Measurements from ENCODE around the gene NDFIP2.
"Not testable (repeated sequence)": the region's sequence is repeated elsewhere in the genome, so short reads cannot be mapped to it uniquely, and the experiment has no call there.

The NDFIP2 gene

DNA sequence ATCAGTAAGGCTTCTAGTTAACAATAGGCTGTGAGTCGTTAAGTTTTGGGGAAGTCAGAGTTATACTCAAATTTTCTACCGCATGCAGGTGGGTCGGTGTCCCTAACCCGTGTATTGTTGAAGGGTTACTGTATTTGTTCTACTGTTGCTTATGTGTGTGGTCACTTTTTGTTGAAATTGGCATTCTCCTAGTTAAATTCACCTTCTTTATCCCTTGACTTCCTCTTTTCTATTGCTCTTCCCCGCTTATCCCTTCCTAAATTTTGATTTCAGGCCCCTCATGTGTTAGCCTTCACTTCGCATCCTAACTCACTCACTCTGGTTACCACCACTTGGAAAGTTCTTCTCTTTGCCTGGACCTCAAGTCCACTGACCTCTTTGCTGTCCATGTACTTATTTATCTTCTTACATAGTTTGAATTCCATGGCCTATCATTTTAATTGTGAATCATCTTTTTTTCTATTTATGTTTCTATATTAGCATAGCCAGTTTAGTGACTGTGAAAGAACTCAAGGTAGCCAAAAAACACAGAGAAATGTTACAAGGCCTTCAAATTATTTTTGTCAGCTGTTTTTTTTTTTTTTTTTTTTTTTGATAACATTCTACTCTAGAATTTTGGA, 52.9 kb downstream of the NDFIP2 start:
- no peak for DNase-seq (ENCODE audit: low spot score)

DNA sequence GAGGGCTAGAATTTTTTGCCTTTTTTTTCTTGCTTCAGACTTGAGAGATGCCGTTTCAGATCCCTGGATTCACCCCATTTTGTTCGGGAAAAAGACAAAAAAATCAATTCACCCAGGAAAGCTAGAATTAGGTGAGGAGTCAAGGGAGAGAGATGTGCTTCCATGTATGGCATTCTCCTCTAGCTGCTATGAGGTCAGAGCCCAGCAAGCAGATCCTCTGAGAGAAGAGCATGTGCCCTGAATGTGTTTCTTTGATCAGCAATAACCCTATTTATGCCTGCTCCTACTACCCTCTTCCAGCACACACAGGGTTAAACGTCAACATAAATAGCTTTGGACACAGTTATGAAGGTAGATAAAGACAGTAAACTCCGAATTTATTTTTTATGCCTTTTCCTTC, 53.6 kb downstream of the NDFIP2 start:
- DNase-seq (ENCODE audit: low spot score), result no peak

DNA sequence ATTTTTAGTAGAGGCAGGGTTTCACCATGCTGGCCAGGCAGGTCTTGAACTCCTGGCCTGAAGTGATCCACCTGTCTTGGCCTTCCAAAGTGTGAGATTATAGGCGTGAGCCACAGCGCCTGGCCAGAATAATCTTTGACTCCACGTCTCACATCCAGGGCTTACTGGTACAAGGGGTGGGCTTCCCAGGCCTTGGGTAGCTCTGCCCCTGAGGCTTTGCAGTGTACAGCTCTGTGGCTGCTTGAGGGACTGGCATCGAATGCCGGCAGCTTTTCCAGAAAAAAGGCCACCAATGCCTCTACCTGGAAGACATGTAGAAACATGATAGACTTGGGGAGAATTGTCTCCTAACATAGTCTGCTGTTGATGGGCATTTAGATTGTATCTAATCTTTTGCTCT, 57.8 kb downstream of the NDFIP2 start:
- no peak for DNase-seq (ENCODE audit: low spot score)

DNA sequence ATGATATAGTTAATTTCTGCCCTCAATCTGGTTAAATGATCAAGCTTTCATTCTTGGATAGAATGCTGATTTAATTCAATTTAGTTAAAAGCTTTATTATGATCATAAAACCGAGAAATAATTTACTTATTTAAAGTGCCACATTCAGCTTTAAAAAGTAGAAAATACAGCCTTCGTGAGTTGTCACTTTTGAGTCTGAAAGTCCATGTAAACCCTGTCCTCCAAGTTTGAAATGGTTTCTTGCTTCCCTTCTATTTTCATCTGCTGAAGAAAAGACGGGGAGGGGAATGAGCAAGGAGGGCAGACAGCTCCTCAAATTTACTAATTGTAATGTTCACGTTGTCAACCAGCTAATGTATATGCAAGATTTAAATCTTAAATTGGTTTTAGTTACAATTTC, 59.5 kb downstream of the NDFIP2 start:
- DNase-seq (ENCODE audit: low spot score), result no peak

DNA sequence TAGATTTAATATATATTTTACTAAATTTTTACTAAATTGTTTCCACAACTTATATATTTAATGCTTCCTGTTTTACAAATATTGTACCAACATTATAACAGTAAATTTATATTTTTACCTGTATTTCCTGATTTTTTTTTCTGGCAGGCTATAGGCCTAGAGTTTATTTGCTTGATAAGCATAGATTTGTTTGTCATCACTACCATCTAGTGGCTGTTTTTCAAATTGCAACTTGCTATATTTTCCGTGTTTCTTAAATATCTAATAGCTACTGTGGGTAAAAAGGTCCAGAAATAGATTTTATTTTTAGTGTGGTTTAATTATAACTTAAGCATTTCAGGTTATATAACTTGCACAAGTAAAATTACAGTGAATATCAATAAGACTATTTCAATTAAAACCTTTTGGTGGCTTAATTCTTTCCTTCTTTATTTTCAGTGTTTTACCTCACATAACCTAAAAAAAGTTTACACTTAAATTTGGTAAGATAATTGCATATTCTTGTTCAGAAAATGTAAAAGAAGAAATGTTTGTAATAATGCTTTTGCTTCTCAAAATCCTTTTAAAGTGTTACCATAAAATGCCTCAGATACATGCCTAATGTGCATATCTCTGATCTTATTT, 60.6 kb downstream of the NDFIP2 start:
- peak; percentile 88 for DNase-seq (ENCODE audit: low spot score)

DNA sequence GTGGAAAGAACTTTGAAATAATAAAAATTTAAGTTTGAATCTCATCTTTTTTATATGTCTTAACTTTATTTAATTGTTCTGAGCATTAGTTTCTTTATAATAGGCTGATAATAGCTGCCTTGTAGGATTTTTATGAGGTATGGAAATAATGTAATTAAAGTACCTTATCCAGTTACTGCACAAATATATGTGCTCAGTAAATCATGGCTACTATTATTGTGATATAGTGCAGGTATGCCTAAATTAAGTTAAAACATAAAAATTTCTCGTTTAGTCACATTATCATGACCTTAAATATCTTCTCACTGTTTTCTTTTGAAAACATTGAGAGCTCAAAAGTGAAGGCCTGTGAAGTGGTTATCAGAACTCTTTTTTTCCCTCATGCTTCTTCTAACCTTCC, 62.9 kb downstream of the NDFIP2 start:
- DNase-seq (ENCODE audit: low spot score), result no peak

DNA sequence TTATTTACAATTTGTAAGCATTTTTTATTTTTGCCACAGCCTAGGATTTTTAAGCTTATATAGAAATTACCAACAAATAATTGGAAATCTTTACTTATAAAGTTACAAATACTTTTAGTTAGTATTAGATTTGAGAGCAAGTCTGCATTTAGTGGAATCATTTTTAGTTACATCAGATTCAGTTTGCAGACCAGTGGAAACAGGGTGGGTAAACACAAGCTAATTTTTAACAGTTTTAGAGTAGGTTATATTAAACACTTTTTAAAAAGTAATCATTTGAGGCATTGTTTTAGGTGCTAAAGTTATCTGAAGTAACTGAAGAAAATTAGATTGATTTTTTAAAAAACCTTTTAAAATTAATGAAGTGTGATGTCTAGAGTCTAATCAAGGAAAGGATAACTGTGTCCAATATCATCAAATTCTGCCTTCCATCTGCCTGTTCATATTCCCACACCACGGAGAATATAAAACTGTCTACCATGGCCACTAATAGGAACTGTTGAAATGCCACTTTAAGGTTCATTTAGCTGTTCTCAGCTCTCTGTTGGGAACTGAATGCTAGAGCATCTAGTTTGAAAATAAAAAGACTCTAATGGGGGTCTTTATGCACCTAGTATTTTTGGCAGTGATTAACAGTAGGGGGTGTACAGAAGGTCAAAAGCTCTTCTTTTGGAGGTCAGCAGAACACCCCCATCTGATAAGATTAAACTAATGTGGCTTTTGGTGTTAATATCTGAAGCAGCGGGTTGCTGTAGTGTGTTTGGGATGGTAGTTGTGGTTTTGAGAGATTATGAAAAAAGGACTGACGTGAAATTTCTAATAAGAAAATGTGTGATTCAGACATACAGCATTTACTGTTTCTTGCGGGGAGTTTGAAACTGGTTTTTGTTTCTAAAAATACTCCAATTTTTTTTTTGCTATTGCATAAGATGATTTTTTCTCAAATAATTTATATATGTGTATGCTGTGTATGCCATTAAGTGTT, 66.5 kb downstream of the NDFIP2 start:
- DNase-seq (ENCODE audit: low spot score), result no peak

DNA sequence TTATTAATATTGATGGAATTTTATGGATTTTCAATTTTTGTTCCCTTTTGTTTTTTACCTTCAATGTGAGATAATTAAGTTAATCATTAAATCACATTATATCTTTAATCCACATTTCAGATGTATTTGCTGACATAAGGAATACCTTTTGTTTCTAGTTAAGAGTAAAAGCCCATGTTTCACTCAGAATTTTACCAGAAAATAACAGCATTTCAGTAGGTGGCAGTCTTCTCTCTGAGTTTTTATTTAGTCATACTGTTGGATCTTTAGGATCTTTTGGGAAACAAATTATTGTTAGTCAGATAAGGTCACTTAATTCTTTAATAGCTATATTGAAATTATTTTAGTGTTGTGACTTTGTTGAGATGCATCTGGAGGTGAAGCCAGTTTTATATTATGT, 67.9 kb downstream of the NDFIP2 start:
- DNase-seq (ENCODE audit: low spot score), result no peak

DNA sequence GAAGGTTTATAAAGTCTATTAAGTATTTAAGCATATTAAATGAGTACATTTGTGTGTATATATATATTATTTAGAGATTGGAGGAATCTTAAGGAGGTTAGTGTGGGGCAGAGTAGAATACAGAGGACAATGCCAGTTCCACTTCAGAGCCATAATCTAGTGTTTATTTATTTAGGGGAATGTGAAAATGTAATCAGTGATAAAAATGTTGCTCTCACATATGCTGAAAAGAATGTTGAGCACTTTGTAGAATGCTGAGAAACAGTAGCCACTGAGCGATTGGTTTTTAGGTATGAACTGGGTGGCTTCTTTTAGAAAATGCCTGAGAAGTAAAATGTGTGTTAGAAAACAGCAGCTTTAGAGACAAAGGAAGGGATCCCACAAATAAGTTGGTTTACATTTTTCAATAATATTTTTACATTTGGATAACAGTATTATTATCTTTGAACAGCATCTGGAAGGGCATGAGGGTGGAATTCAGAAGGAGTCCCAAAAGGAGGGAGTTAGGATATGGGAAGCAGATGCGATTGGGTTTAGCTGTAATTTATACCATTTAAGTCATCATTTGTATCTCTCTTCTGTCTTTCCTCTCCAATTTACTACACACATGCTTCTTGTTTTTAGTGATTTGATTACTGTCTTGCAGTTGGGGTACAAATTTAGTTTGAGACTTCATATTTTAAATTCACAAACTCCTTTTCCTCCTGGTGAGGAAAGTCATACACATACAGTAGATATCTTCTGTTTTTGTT, 68.6 kb downstream of the NDFIP2 start:
- no peak for DNase-seq (ENCODE audit: low spot score)

DNA sequence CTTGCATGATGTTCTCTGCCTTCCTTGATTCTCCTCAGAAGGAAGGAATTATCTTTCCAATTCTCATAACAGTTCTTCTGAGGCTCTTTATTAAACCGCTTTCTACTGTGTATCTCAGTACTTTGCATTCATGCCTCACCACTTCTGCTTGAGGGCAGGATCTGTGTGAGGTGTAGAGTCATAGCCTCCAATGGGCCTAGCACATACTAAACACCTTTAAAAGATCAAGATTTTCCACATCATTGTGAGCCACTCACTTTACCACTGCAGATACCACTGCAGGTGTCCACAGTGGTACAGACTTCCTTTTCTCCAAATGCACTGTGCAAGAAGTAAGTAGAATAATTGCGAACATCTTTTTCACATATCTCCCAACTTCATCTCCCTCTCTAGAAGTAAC, 76.7 kb downstream of the NDFIP2 start:
- DNase-seq (ENCODE audit: low spot score), result no peak

DNA sequence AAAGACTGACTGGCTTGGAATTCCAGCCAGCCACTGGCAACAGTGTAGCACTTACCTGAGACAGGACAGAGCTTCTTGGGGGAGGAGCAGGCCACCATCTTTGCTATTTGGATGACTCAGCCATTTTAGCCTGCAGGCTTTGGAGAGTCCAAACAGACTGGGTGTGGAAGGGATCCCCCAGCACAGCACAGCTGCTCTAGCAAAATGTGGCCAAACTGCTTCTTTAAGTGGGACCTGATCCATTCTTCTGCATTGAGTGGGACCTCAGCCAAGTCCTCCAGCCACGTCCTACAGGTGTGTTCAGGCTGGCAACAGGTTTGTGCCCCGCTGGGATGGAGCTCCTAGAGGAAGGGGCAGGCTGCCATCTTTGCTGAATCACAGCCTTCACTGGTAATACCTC, 80.0 kb downstream of the NDFIP2 start:
- no peak for DNase-seq (ENCODE audit: low spot score)

DNA sequence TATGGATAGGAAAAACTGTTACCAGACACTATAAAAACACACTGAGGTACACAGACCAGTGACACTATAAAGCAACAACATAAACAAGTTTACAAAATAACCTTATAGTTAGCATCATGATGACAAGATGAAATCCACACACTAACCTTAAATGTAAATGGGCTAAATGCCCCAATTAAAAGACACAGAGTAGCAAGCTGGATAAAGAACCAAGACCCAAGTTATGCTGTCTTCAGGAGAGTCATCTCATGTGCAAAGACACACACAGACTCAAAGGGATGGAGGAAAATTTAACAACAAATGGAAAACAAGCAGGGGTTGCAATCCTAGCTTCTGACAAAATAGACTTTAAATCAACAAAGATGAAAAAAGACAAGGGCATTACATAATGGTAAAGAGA, 81.6 kb downstream of the NDFIP2 start:
- no peak for DNase-seq (ENCODE audit: low spot score)

DNA sequence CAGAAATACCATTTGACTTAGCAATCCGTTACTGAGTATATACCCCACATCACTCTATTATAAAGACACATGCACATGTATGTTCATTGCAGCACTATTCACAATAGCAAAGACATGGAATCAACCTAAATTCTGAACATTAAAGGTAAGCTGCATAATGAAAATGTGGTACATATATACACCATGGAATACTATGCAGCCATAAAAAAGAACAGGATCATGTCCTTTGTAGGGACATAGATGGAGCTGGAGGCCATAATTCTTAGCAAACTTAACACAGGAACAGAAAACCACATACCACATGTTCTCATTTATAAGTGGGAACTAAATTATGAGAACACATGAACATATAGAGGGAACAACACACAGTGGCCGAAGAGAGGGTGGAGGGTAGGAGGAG, 85.2 kb downstream of the NDFIP2 start:
- no peak for DNase-seq (ENCODE audit: low spot score)

DNA sequence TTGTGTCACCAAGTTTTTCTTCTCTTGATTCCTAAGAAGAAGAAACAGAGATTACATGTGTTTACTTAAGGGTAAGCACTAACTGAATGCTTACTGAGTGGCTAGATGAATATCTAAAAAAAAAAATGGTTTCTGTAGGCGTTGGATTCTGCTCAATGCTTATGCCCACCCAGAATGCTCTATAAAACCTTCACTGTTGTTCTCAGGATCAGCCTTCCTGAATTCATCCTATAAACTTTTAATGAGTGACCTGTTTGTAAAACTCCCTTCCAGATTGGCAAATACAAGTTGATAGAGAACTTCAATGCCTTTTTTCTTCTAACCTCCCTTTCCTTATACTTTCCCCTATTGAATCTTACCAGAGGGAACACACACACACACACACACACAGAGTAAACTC, 90.2 kb downstream of the NDFIP2 start:
- no peak for DNase-seq (ENCODE audit: low spot score)

DNA sequence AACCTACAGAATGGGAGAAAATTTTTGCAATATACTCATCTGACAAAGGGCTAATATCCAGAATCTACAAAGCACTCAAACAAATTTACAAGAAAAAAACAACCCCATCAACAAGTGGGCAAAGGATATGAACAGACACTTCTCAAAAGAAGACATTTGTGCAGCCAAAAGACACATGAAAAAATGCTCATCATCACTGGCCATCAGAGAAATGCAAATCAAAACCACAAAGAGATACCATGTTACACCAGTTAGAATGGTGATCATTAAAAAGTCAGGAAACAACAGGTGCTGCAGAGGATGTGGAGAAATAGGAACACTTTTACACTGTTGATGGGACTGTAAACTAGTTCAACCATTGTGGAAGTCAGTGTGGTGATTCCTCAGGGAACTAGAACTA, 92.9 kb downstream of the NDFIP2 start:
- not testable (repeated sequence) for DNase-seq (ENCODE audit: low spot score)

DNA sequence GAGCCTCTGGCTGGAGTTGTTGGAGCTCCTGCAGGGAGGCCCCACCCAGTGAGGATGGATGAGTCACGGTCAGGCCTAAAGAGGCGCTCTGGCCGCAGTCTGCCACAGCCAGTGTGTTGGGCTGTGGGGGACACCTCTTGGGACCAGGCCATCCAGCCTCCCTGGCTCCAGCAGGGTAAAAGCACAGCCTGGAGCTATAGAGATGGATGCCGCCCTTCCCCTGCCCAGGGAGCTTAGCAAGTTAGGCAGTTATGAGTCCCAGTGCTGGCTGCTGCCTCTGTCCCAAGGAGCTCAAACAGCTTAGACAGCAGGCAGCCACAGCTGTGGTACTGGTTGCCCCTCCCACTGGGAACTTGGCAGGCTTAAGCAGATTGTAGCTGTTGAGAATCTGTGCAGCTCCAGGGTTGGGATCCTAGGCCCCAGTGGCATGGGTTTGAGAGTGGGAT, 100.9 kb downstream of the NDFIP2 start:
- DNase-seq (ENCODE audit: low spot score), result no peak

DNA sequence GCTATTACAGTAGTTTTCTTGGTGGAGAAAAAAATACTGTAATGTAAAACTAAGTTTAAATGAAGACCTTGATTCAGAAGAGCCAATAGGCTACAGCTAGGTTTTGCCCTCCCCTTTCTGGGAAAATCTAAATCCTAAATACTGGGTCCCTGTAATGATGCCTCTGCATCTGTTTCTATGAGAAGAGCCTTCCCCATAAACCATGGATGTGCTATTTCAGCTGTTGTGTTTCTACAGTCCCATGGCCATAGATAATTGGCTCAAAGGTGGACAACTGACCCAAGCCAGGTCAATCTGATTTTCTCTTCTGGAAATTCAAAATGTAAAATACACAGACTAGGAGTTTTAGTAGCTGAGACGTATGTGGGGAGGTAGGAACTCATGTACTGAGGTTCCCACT, 101.9 kb downstream of the NDFIP2 start:
- DNase-seq (ENCODE audit: low spot score), result no peak

DNA sequence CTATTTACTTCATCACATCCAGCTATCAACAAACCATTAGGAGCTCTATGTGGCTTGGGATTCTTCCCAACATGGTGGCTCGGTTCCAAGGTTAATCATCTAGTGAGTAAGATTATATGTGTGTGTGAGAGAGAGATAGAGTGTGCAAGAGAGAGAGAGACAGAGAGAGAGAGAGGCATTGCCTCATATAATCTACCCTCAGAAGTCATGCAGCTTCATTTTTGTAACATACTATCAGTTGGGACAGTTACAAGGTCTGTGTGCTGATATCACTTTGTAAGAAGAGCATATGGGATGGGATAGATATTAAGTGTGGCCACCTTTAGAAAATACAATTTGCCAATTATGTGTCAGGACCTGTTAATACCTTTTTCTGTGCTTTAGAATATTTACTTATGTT, 104.1 kb downstream of the NDFIP2 start:
- DNase-seq (ENCODE audit: low spot score), result no peak

DNA sequence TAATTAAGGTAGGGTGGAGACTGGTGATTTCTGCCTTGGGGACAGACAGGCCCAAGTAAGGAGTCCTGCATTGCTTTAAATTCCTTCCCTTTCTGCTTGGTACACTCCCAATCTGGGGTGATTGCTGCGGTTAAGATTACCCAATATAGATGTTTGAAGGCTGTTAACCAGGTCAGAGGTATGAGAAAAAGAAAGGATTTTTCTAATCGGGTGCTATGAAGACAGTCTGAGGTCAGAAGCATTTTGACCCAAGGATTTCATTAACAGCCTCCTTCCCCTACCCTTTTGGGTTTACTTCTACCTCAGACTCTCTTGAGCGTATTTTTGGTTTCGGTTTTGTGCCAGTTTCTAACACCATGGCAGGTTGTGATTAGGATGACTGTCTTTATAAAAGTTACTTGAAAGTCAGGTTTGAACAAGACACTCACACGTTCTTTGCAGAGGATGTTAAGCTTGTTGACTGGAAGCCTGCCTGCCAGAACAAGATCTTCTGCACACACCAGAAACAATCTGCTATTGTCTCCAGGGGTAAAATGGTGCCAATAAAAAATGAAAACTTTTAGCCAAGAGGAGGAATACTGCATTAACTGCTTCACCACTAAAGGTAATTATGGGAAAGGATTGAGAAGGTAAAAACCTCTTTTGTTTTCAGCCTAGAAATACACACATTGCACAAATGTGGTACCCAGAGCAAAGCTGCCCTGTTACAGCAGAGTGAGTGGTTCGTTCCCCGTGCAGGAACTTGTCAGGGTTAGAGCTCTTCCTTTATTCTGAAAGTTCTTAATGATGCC, 108.8 kb downstream of the NDFIP2 start:
- no peak for DNase-seq (ENCODE audit: low spot score)

DNA sequence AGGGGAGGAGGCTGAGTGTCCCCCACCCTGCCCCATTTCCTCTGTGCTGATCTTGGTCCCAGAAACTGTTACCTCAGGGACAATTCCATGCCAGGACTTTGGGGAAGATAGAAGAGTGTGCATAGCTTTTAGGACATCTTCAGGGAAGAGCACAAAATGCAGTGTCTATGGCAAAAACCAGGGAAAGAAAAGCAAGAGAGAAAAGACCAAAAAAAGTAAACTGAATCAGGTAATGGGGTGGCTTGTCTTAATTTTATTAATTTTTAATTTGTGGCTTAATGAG, 109.4 kb downstream of the NDFIP2 start:
- no peak for DNase-seq (ENCODE audit: low spot score)

DNA sequence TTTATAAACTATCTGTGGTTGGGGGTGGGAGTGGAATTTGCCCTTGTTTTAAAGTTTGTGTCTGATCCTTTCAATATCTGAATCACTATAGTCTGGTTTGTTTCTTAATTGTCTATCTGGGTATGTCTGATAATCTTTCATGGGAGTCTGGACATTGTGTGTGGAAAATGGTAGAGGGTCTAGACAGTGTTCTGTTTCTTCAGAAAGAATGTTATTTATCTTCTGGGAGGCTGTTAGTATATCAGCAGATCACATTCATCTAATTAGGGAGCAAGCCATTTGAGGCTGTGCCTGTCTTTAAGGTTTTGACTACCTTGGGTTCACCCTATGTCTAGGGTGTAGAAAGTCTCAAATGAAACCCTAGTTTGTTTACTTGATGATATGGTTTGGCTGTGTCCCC, 110.5 kb downstream of the NDFIP2 start:
- DNase-seq (ENCODE audit: low spot score), result no peak

DNA sequence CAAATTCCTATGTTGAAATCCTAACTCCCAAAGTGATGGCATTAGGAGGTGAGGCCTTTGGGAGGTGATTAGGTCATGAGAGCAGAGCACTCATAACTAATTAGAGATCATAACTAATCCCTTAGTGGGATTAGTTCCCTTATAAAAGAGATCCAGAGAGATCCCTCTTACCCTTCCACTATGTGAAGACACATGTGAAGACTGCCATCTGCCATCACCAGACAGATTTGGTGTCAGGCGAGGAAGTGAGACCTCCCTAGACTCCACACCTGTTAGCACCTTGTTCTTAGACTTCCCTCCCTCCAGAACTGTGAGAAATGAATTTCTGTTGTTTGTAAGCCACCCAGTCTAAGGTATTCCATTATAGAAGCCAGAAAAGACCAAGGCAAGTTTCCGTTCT, 112.2 kb downstream of the NDFIP2 start:
- DNase-seq (ENCODE audit: low spot score), result no peak
